NCI-H1694 (cell line): Measurements from ENCODE around the gene PYY.
"Not testable (repeated sequence)": the region's sequence is repeated elsewhere in the genome, so short reads cannot be mapped to it uniquely, and the experiment has no call there.

Experiments
- DNase-seq: peaks from one replicate; lab custom pipeline; 2025; lab: John Stamatoyannopoulos, UW

Gene PYY

GRCh38 chr17:43953746-43954145 is at the start of gene PYY:
Gene PYY, minus strand, starts transcription at chr17:43953940. Its CDS starts 457 bp downstream, at chr17:43953483.
- no peak for DNase-seq

DNA sequence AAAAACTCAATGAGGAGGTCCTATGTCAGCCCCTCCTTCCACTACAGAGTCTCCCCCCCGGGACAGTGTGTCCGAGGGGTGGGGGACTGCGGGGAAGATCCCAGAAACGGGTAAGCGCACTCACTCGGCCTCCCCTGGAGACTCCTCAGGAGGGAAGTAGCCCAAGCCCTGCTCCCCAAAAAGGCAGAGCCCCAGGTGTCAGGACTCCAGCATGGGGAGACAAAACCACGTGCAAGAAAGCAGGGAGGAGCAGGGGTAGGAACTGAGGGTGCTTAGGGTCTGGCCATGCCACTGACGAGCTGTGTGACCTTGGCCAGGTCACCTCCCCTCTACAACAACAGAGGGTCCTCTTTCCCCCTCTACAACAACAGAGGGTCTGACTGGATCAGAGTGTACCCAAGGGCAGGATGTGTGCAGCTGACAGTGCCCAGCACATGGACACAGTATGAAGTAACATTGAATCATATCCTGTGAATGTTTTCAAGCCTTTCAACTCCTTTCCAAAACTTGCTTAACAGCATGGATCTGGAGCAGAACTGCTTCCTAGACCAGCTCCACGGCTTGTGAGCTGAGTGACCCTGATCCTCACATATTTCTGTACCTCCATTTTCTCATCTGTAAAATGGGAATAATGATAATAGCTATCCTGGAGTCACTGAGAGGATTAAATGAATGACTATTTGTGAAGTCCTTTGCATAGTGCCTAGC is 48.6 kb upstream of the PYY start:
- no peak for DNase-seq

GRCh38 chr17:44001461-44001920 is 47.8 kb upstream of the PYY start:
- DNase-seq = no peak

- DNase-seq = no peak
Measured at GRCh38 chr17:44000871-44001460, 47.2 kb upstream of the PYY start.

- no peak for DNase-seq
Measured at GRCh38 chr17:44000141-44000860, 46.6 kb upstream of the PYY start.

DNA sequence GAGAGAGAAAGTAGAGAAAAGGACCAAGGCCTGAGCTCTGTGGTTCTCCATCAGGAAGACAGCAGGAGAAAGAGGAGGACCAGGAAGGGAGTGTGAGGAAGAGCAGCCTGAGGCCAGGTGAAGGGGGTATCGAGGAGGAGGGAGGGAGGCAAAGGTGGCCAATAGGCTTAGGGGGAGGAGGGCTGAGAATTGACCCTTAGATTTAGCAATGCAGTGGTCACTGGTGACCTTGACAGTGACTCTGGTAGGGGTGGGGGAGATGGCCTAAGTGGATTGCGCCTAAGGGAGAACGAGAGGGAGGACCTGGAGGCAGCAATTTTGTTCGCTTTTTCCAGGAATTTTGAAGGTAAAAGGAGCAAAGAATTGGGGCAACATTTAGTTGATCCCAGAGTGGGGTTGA is 45.3 kb upstream of the PYY start:
- no peak for DNase-seq

DNA sequence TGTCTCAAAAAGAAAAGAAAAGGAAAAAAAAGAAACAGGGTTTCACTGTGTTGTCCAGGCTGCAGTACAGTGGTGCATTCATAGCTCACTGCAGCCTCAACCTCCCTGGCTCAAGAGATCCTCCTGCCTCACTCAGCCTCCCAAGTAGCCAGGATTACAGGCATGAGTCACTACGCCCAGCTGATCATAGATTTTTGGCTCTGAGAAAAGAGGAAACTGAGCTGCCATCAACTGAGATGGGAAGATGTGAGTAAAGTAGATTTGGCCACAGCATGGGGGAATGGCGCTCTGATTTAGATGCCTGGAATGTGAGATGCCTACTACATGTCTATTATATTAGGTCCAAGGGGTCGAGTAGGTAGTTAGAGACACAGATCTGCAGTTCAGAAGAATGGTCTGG is 44.8 kb upstream of the PYY start:
- no peak for DNase-seq

DNA sequence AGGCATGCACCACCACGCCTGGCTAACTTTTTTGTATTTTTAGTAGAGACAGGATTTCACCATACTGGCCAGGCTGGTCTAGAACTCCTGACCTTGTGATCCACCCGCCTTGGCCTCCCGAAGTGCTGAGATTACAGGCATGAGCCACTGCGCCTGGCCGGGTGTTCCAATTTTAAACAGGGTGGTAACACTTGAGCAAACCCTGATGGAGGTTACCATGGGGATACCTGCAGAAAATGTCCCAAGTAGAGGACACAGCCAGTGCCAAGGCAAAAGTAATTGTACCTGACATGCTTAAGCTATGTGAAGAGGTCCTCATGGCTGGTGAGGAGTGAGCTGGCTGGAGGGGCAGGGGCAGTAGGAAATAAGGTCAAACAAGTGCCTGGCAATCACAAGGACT is 43.4 kb upstream of the PYY start:
- DNase-seq = not testable (repeated sequence)

- DNase-seq = no peak
Measured at GRCh38 chr17:43995150-43995471, 41.4 kb upstream of the PYY start.

GRCh38 chr17:43994272-43995149 is 40.8 kb upstream of the PYY start:
- peak; percentile 60 for DNase-seq

DNA sequence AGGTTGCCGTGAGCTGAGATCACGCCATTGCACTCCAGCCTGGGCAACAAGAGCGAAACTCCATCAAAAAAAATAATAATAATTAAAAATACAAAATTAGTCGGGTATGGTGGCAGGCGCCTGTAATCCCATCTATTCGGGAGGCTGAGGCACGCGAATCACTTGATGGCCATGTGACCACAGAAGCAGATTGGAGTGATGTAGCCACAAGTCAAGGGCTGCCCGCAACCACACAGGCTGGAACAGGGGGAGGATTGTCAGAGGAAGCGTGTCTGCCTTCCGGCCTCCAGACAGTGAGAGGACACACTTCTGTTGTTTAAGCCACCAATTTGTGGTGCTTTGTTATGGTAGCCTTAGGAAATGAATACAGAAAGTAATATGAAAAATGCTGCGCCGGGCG is 38.9 kb upstream of the PYY start:
- DNase-seq = no peak

DNA sequence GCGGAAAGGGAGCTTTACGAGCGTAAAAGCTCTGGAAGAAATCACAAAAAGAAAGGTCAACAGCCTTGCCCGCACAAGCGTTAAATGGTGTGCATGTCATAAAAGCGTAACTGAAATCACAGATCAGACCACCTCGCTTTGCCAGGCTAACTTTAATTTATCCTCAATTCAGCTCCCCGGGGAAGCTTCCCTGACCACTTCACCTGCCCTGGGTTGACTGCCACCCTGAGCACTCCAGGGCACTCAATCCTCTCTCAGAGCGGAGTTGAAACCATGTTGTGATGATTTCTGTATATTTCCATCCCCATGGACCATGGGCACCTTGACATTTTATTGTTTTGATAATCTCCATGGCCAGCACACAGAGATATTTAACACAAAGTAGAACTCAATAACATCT is 34.6 kb upstream of the PYY start:
- no peak for DNase-seq

GRCh38 chr17:43987131-43988021 is 33.6 kb upstream of the PYY start:
- DNase-seq = no peak

DNA sequence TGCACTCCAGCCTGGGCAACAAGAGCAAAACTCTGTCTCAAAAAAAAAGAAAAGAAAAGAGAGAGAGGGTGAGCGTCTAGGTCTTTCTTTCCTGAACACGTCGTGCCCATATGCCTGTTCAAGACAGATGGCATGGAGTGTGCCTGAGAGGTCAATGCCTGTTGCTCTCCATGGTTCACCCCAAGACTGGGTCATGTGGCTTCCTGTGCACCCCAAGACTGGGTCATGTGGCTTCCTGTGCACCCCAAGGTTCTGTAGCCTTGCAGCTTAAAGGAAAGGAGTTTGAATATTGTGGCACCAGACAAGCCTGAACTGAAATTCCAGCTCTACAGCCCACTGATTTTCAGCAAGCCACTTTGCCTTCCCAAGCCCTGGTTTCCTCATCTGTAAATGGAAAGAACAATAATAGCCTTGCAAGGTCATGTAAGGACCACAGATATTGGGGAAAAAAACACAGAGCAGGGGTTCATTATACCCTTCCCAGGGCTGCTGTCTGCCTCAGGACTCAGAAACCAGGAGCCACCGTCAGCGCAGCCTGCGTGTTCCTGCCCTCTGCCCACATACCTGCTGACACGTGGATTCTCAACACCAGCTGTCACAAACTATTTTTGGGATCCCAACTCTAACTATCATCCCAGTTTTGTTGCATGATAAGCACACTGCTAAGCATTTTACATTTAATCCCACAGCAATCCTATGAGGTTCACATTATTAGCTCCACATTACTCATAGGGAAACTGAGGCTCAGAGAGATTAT is 32.7 kb upstream of the PYY start:
- DNase-seq = no peak

DNA sequence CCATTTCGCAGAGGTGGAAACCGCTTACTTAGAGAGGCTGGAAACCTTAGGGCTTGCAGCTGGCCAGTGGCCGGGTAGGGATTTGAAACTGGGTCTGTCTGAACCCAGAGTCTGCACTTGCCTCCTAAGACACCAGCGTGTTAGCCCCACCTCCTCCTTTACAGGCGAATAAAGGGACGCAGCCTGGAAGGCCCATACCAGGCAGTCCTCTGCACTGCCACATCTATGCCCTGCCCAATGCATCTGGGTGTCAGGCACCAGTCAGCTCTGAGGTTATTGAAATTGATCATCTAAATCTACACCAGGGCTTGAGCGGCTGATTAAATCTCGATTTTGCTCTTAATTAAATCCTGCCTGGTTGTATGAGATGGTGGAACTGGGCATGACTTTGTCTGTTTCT is 30.8 kb upstream of the PYY start:
- DNase-seq = no peak

GRCh38 chr17:43983515-43984411 is 30.0 kb upstream of the PYY start:
- DNase-seq = peak; percentile 64

GRCh38 chr17:43983196-43983514 is 29.4 kb upstream of the PYY start:
- DNase-seq = no peak

- no peak for DNase-seq
Measured at GRCh38 chr17:43982171-43982570, 28.4 kb upstream of the PYY start.

DNA sequence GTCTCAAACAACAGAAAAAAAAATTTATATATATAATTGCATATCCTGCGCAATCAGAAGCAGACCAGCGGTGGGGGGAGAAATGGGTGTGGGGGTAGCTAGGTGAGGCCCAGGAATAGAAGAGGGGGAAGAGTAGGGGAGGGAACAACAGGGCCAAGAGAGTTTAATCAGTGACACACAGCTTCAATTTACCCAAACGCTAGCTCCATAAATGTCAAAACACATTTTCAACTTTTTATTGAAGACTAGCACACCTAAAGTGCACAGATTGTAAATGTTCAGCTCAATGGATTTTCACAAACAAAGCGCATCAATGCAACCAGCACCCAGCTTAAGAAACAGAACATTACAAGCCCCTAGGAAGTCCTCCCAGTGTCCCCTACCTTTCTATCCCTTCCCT is 25.9 kb upstream of the PYY start:
- DNase-seq = no peak

GRCh38 chr17:43979011-43979410 is 25.3 kb upstream of the PYY start:
- DNase-seq = no peak
